Lung (tissue), 12 donors: Measurements from ENCODE around the gene SMIM41. TPM values are rescaled to one million over a fixed set of nuclear protein-coding genes. Genes with fewer than 3 reads are reported as not detected.

Experiments used
- ATAC-seq: fragments of 200-7000 bp; cut with Tn5 transposase; one replicate; pipeline ENCODE4 v1.9.1; 2020; ENCODE audit warnings: moderate number of reproducible peaks; ENCODE audit not compliant: insufficient read depth, low FRiP score
- DNase-seq, 3 donors: peaks; one replicate each; pipeline ENCODE4 v3.0.0-alpha.2; 2013 to 2017
- H3K27ac ChIP-seq, 2 donors: one replicate each; pipeline ENCODE4 v1.5.1; 2013; ENCODE audit warnings: mild to moderate bottlenecking in 2 of 2, moderate library complexity in 2 of 2, control low read depth in 1 of 2, inconsistent platforms in 1 of 2, low read depth in 1 of 2, low read length in 1 of 2
- H3K27me3 ChIP-seq, 3 donors: one replicate each; pipeline ENCODE4 v1.5.1; 2013; ENCODE audit warnings: low read length in 2 of 3; ENCODE audit not compliant: control insufficient read depth in 3 of 3, insufficient read depth in 3 of 3
- H3K36me3 ChIP-seq, 4 donors: one replicate each; pipeline ENCODE4 v1.5.1; 2013; ENCODE audit warnings: low read length in 4 of 4, mild to moderate bottlenecking in 1 of 4, moderate library complexity in 1 of 4; ENCODE audit not compliant: control insufficient read depth in 4 of 4, insufficient read depth in 4 of 4
- H3K4me1 ChIP-seq, 5 donors: one replicate each; pipeline ENCODE4 v1.5.1; 2013; ENCODE audit warnings: low read length in 5 of 5, mild to moderate bottlenecking in 2 of 5, moderate library complexity in 1 of 5; ENCODE audit not compliant: control insufficient read depth in 5 of 5, insufficient read depth in 5 of 5
- H3K4me3 ChIP-seq: one replicate; pipeline ENCODE4 v1.5.1; 2013; ENCODE audit warnings: mild to moderate bottlenecking, control low read depth, moderate library complexity
- H3K9ac ChIP-seq, 2 donors: one replicate each; pipeline ENCODE4 v1.5.1; 2013; ENCODE audit warnings: low read length in 2 of 2, control low read depth in 1 of 2; ENCODE audit not compliant: insufficient read depth in 1 of 2
- H3K9me3 ChIP-seq, 4 donors: one replicate each; pipeline ENCODE4 v1.5.1; 2013; ENCODE audit warnings: low read length in 3 of 4, mild to moderate bottlenecking in 1 of 4, moderate library complexity in 1 of 4; ENCODE audit not compliant: control insufficient read depth in 4 of 4, insufficient read depth in 3 of 4
- CTCF ChIP-seq: IDR thresholded peaks from 2 replicates; pipeline ENCODE4 v1.5.1; 2012; ENCODE audit warnings: mild to moderate bottlenecking; ENCODE audit errors: control extremely low read depth, extremely low read depth
- WGBS, 2 donors: extraction: QIAGEN DNeasy Blood & Tissue Kit; methylation state at CpG; one replicate each; pipeline ENCODE4 v1.1.7; 2013; 5-methylcytosine and 5-hydroxymethylcytosine counted together
- polyA plus RNA-seq, 2 donors: library from polyadenylated mRNA; stranded (reverse); fragments of 200-250 nt; gene quantifications; one replicate each; pipeline ENCODE4 v1.2.1, GENCODE V29; 2013
- total RNA-seq, 2 donors: library from RNA; depleted of rRNA in 1 of 2; stranded (reverse); fragments of >200 nt in 1 of 2; gene quantifications; one replicate each; pipeline ENCODE4 v1.2.1, GENCODE V29; 2014 to 2021
- donor health status: control.
- donor health status: control.
- donor health status: Bipolar disorder and iron deficiency.
- donor health status: healthy.
- donor health status: DM: yes; HTN: yes; CAD: no.

Gene SMIM41
- total and polyA plus RNA-seq, 4 donors, result 1.9 to 7.6 (median 4.3) TPM

- Histone ChIP-seq H3K4me1 (peaks cover 0 to 25% (median 11%) of the 10 kb centered on the region in 5 donors), H3K9me3 (no peaks in the 10 kb centered on the region), H3K4me3 (no peak overlapping the region), H3K27ac (no peak overlapping the region), H3K9ac (no peak overlapping the region), H3K36me3 (no peaks in the 10 kb centered on the region), H3K27me3 (no peaks in the 10 kb centered on the region)
- ATAC-seq (no peak), DNase-seq (no peak)
- no peak for TF ChIP-seq CTCF
- 86 to 89% methylated on average over 4 to 5 of the region's 5 CpGs for WGBS, 2 donors
These were observed 73.4 kb downstream of the SMIM41 start for GRCh38 chr12:52152905-52153317.

- peak in 1 of 3 donors; percentile 56 for DNase-seq
- Histone ChIP-seq H3K9me3 (no peaks in the 10 kb centered on the region), H3K4me1 (peaks cover 0 to 7% (median 0%) of the 10 kb centered on the region in 5 donors), H3K27ac (peak overlapping the region in 1 of 2 donors; percentile 2), H3K4me3 (no peak overlapping the region), H3K27me3 (no peaks in the 10 kb centered on the region), H3K36me3 (no peaks in the 10 kb centered on the region), H3K9ac (no peak overlapping the region)
- ATAC-seq, result no peak
- WGBS, 2 donors, result 54 to 70% methylated on average over 8 of the region's 8 CpGs
- TF ChIP-seq CTCF, result no peak
These were observed 75.8 kb downstream of the SMIM41 start for GRCh38 chr12:52155048-52155868.

DNA sequence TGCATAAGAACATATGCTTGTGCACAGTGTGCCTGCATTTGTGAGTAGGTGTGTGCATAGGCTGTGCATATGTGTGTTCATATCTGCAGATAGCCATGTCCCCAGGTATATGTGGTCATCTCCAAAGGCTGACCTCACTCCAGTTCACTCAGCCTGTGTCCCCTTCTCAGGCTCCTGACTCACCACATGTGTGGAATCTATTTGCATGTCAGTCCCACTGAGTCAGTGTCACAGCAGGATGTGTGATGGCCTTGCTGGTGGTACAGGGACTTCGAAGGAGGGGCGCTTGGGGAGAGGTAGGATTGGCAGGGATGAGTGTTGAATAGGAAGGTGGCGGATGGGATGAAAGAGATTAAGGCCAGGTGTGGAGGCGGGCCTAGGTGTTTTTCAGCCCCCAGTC, 76.8 kb downstream of the SMIM41 start:
- ATAC-seq, result no peak
- Histone ChIP-seq H3K4me3 (no peak overlapping the region), H3K27me3 (no peaks in the 10 kb centered on the region), H3K9ac (no peak overlapping the region), H3K4me1 (peaks cover 0 to 6% (median 0%) of the 10 kb centered on the region in 5 donors), H3K36me3 (no peaks in the 10 kb centered on the region), H3K27ac (no peak overlapping the region), H3K9me3 (no peaks in the 10 kb centered on the region)
- no peak for DNase-seq
- 82 to 87% methylated on average over 4 of the region's 4 CpGs for WGBS, 2 donors
- TF ChIP-seq CTCF, result no peak
